ENCODE data around the gene ZNF208.

GRCh38 chr19:21902571-21902970 is 108.2 kb downstream of the ZNF208 start:
- no peak for TF ChIP-seq CTCF (IDR thresholded peaks at IDR 0.05)
- no peak for TF ChIP-seq POLR2A (IDR thresholded peaks at IDR 0.05)
- TF ChIP-seq EP300 (IDR thresholded peaks at IDR 0.05): no peak

All from suprapubic skin (tissue), 3 donors.